HCT116 (cell line): Measurements from ENCODE around the gene MYH11.
"Not testable (repeated sequence)": the region's sequence is repeated elsewhere in the genome, so short reads cannot be mapped to it uniquely, and the experiment has no call there.

Source experiments
- ATF3 ChIP-seq: IDR thresholded peaks from 2 replicates; pipeline ENCODE4 v1.6.1; 2012
- CBX3 ChIP-seq: IDR thresholded peaks from 2 replicates; pipeline ENCODE4 v1.6.1; 2012; ENCODE audit warnings: low read depth
- CEBPB ChIP-seq: IDR thresholded peaks from 2 replicates; pipeline ENCODE4 v1.6.1; 2012; ENCODE audit warnings: low read depth
- CTCF ChIP-seq, 3 experiments: fragments of 200-600 bp in 1 of 3; sonication (generic) in 1 of 3; IDR thresholded peaks in 2 of 3; conservative IDR thresholded peaks in 1 of 3; 2 replicates each; pipeline ENCODE4 v1.5.1; 2012 to 2017; ENCODE audit warnings: low read depth in 2 of 3, low read length in 2 of 3, antibody characterized with exemption in 1 of 3, borderline replicate concordance in 1 of 3, control low read depth in 1 of 3, mild to moderate bottlenecking in 1 of 3, mixed read lengths in 1 of 3, mixed run types in 1 of 3, moderate library complexity in 1 of 3; ENCODE audit not compliant: insufficient read depth in 1 of 3
- EZH2 ChIP-seq: fragments of 200-600 bp; sonication (generic); IDR thresholded peaks from 2 replicates; pipeline ENCODE4 v1.6.1; 2017; ENCODE audit warnings: antibody characterized with exemption, mixed run types
- EZH2phosphoT487 ChIP-seq: fragments of 200-600 bp; IDR thresholded peaks from 2 replicates; pipeline ENCODE4 v1.6.1; 2018; ENCODE audit warnings: antibody characterized with exemption, borderline replicate concordance
- JUND ChIP-seq: IDR thresholded peaks from 2 replicates; pipeline ENCODE4 v1.6.1; 2012
- MAX ChIP-seq: IDR thresholded peaks from 2 replicates; pipeline ENCODE4 v1.6.1; 2012
- POLR2A ChIP-seq: IDR thresholded peaks from 2 replicates; pipeline ENCODE4 v1.7.0; 2011; ENCODE audit warnings: borderline replicate concordance; ENCODE audit not compliant: insufficient read depth, insufficient read length; ENCODE audit errors: extremely low read depth
- RAD21 ChIP-seq: IDR thresholded peaks from 2 replicates; pipeline ENCODE4 v1.6.1; 2012; ENCODE audit warnings: low read depth, mild to moderate bottlenecking
- REST ChIP-seq: IDR thresholded peaks from 2 replicates; pipeline ENCODE4 v1.6.1; 2012; ENCODE audit warnings: low read depth
- SIN3A ChIP-seq: IDR thresholded peaks from 2 replicates; pipeline ENCODE4 v1.6.1; 2012; ENCODE audit warnings: low read depth
- TCF7L2 ChIP-seq: IDR thresholded peaks from 2 replicates; pipeline ENCODE4 v1.7.0; 2011; ENCODE audit warnings: borderline replicate concordance, inconsistent platforms; ENCODE audit not compliant: insufficient read depth, insufficient read length; ENCODE audit errors: extremely low read depth
- YY1 ChIP-seq: IDR thresholded peaks from 2 replicates; pipeline ENCODE4 v1.6.1; 2011; ENCODE audit warnings: low read length, low read depth, moderate library complexity, mild to moderate bottlenecking; ENCODE audit not compliant: insufficient replicate concordance; ENCODE audit errors: extremely low read depth

- not testable (repeated sequence) for TF ChIP-seq MAX; EZH2; JUND; POLR2A; CTCF (IDR thresholded peaks at IDR 0.05 in 2 of 3, conservative IDR thresholded peaks at IDR 0.05 in 1 of 3; ENCODE audit: borderline replicate concordance in 1 of 3, insufficient read depth in 1 of 3, low read depth in 2 of 3, low read length in 2 of 3); YY1; CBX3; ATF3; EZH2phosphoT487; CEBPB; SIN3A; RAD21; TCF7L2; REST
Observed at GRCh38 chr16:15727697-15728096, 129.1 kb downstream of the MYH11 start.
